HepG2 (cell line): ENCODE data around the gene SLC25A15. TPM values are rescaled to one million over a fixed set of nuclear protein-coding genes. Genes with fewer than 3 reads are reported as not detected.

Source experiments
- CREBL2 ChIP-seq: sonication (generic); formaldehyde crosslinking; IDR thresholded peaks from 2 replicates; pipeline ENCODE4 v1.8.1; 2023; ENCODE audit warnings: missing genetic modification reagents, mild to moderate bottlenecking, borderline replicate concordance
- ELF4 ChIP-seq: sonication (generic); formaldehyde crosslinking; IDR thresholded peaks from 2 replicates; pipeline ENCODE4 v1.5.0; 2020; ENCODE audit warnings: missing genetic modification reagents, mild to moderate bottlenecking, moderate library complexity, borderline replicate concordance
- ERF ChIP-seq: IDR thresholded peaks from 2 replicates; pipeline ENCODE4 v1.6.1; 2018; ENCODE audit warnings: missing biosample characterization, missing genetic modification reagents
- KDM5B ChIP-seq: sonication (generic); formaldehyde crosslinking; IDR thresholded peaks from 2 replicates; pipeline ENCODE4 v1.4.0; 2020; ENCODE audit warnings: missing genetic modification reagents, mild to moderate bottlenecking, borderline replicate concordance
- KMT2B ChIP-seq: IDR thresholded peaks from 2 replicates; pipeline ENCODE4 v1.6.1; 2016; ENCODE audit warnings: missing genetic modification reagents, missing compliant biosample characterization
- MZF1 ChIP-seq: sonication (generic); formaldehyde crosslinking; IDR thresholded peaks from 2 replicates; pipeline ENCODE4 v1.8.1; 2023; ENCODE audit warnings: mild to moderate bottlenecking, missing genetic modification reagents, borderline replicate concordance
- NCOA5 ChIP-seq: sonication (generic); formaldehyde crosslinking; IDR thresholded peaks from 2 replicates; pipeline ENCODE4 v1.4.0; 2020; ENCODE audit warnings: missing genetic modification reagents
- RBM39 ChIP-seq: fragments of 200-400 bp; formaldehyde crosslinking; IDR thresholded peaks from one replicate; pipeline ENCODE4 v1.6.1; 2018; ENCODE audit warnings: antibody characterized with exemption, mild to moderate bottlenecking, low read depth, low read length; ENCODE audit not compliant: poor library complexity, severe bottlenecking
- REL ChIP-seq: sonication (generic); formaldehyde crosslinking; conservative IDR thresholded peaks from 2 replicates; pipeline ENCODE4 v1.8.0; 2022; ENCODE audit warnings: mild to moderate bottlenecking, missing genetic modification reagents, moderate library complexity
- SSRP1 ChIP-seq: IDR thresholded peaks from 2 replicates; pipeline ENCODE4 v1.6.1; 2016; ENCODE audit warnings: control low read depth
- STAG1 ChIP-seq: sonication (generic); formaldehyde crosslinking; IDR thresholded peaks from 2 replicates; pipeline ENCODE4 v1.4.0; 2020; ENCODE audit warnings: missing genetic modification reagents
- TAF15 ChIP-seq: fragments of 200-400 bp; formaldehyde crosslinking; IDR thresholded peaks from one replicate; pipeline ENCODE4 v1.6.1; 2018; ENCODE audit warnings: mild to moderate bottlenecking, low read depth, low read length; ENCODE audit not compliant: poor library complexity, severe bottlenecking
- ZBTB34 ChIP-seq: sonication (generic); formaldehyde crosslinking; IDR thresholded peaks from 2 replicates; pipeline ENCODE4 v1.8.0; 2022; ENCODE audit warnings: mild to moderate bottlenecking, missing genetic modification reagents
- ZFP82 ChIP-seq: sonication (generic); formaldehyde crosslinking; IDR thresholded peaks from 2 replicates; pipeline ENCODE4 v1.5.1; 2020; ENCODE audit warnings: mild to moderate bottlenecking, missing genetic modification reagents, borderline replicate concordance
- ZNF251 ChIP-seq: sonication (generic); formaldehyde crosslinking; IDR thresholded peaks from 2 replicates; pipeline ENCODE4 v1.9.0; 2021; ENCODE audit warnings: mild to moderate bottlenecking, missing genetic modification reagents
- ZNF383 ChIP-seq: sonication (generic); formaldehyde crosslinking; IDR thresholded peaks from 2 replicates; pipeline ENCODE4 v1.4.0; 2020; ENCODE audit warnings: missing genetic modification reagents, mild to moderate bottlenecking, borderline replicate concordance
- ZNF558 ChIP-seq: sonication (generic); formaldehyde crosslinking; IDR thresholded peaks from 2 replicates; pipeline ENCODE4 v1.9.0; 2022; ENCODE audit warnings: mild to moderate bottlenecking, missing genetic modification reagents, borderline replicate concordance
- ZNF724P ChIP-seq: sonication (generic); formaldehyde crosslinking; IDR thresholded peaks from 2 replicates; pipeline ENCODE4 v1.8.0; 2022; ENCODE audit warnings: missing genetic modification reagents, borderline replicate concordance
- polyA plus RNA-seq, 8 experiments: library from polyadenylated mRNA; depleted of rRNA in 3 of 8; stranded (reverse) in 7 of 8; unstranded in 1 of 8; fragments of >200 nt; fragmentation: Illumina TruSeq in 4 of 8; extraction: Trizol in 4 of 8; gene quantifications; 2 replicates each; pipeline versions ENCODE4 v1.2.1 to v1.2.3, GENCODE V29; 2011 to 2016; ENCODE audit warnings: low read depth in 4 of 8, missing spikeins in 1 of 8, mixed read lengths in 1 of 8; ENCODE audit not compliant: insufficient read depth in 1 of 8
- total RNA-seq, 5 experiments: library from RNA; depleted of rRNA; stranded (reverse); fragments of >200 nt; fragmentation: Illumina TruSeq; extraction: Trizol; gene quantifications; 2 replicates each; pipeline ENCODE4 v1.2.3, GENCODE V29; 2016; ENCODE audit warnings: low read depth in 1 of 5
- TF ChIP-seq, protein P1 (sequence below): sonication (generic); formaldehyde crosslinking; IDR thresholded peaks from 2 replicates; pipeline ENCODE4 v1.8.0; 2022; ENCODE audit warnings: missing genetic modification reagents, mild to moderate bottlenecking, moderate library complexity, borderline replicate concordance
- TF ChIP-seq, protein P2 (sequence below): sonication (generic); formaldehyde crosslinking; IDR thresholded peaks from 2 replicates; pipeline ENCODE4; 2020; ENCODE audit warnings: missing genetic modification reagents, mild to moderate bottlenecking, borderline replicate concordance
- TF ChIP-seq, protein P3 (sequence below): sonication (generic); formaldehyde crosslinking; IDR thresholded peaks from 2 replicates; pipeline ENCODE4 v1.4.0; 2020; ENCODE audit warnings: missing genetic modification reagents; ENCODE audit errors: not compliant biosample characterization

Gene SLC25A15
- total and polyA plus RNA-seq, 2 of the 13 experiments (the other 11 are each of a cell fraction or from before 2014, with no cell fraction given): 17.3 to 39.1 TPM

- TF ChIP-seq REL (CRISPR knock-in tag): 0 out of 2 replicates have a peak, but pooled peaks have one; percentile 39
- TF ChIP-seq MZF1 (CRISPR knock-in tag): no peak
- TF ChIP-seq ERF: peak; percentile 97
- peak; percentile 88; the same call in 1 of the 2 replicates for TF ChIP-seq ZNF383 (CRISPR knock-in tag)
- TF ChIP-seq, protein P1, sequence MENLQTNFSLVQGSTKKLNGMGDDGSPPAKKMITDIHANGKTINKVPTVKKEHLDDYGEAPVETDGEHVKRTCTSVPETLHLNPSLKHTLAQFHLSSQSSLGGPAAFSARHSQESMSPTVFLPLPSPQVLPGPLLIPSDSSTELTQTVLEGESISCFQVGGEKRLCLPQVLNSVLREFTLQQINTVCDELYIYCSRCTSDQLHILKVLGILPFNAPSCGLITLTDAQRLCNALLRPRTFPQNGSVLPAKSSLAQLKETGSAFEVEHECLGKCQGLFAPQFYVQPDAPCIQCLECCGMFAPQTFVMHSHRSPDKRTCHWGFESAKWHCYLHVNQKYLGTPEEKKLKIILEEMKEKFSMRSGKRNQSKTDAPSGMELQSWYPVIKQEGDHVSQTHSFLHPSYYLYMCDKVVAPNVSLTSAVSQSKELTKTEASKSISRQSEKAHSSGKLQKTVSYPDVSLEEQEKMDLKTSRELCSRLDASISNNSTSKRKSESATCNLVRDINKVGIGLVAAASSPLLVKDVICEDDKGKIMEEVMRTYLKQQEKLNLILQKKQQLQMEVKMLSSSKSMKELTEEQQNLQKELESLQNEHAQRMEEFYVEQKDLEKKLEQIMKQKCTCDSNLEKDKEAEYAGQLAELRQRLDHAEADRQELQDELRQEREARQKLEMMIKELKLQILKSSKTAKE (CRISPR knock-in tag): peak; percentile 67; the same call in 1 of the 2 replicates
- TF ChIP-seq KDM5B: peak; percentile 91; the same call in 1 of the 2 replicates
- TF ChIP-seq, protein P2, sequence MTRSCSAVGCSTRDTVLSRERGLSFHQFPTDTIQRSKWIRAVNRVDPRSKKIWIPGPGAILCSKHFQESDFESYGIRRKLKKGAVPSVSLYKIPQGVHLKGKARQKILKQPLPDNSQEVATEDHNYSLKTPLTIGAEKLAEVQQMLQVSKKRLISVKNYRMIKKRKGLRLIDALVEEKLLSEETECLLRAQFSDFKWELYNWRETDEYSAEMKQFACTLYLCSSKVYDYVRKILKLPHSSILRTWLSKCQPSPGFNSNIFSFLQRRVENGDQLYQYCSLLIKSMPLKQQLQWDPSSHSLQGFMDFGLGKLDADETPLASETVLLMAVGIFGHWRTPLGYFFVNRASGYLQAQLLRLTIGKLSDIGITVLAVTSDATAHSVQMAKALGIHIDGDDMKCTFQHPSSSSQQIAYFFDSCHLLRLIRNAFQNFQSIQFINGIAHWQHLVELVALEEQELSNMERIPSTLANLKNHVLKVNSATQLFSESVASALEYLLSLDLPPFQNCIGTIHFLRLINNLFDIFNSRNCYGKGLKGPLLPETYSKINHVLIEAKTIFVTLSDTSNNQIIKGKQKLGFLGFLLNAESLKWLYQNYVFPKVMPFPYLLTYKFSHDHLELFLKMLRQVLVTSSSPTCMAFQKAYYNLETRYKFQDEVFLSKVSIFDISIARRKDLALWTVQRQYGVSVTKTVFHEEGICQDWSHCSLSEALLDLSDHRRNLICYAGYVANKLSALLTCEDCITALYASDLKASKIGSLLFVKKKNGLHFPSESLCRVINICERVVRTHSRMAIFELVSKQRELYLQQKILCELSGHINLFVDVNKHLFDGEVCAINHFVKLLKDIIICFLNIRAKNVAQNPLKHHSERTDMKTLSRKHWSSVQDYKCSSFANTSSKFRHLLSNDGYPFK: peak; percentile 95
- TF ChIP-seq STAG1 (CRISPR knock-in tag): peak; percentile 44; the same call in 1 of the 2 replicates
- no peak for TF ChIP-seq NCOA5 (CRISPR knock-in tag)
- TF ChIP-seq ZNF251 (CRISPR knock-in tag): no peak
- TF ChIP-seq ELF4 (CRISPR knock-in tag): 0 out of 2 replicates have a peak, but pooled peaks have one; percentile 59
- TF ChIP-seq RBM39: peak; percentile 83
- peak; percentile 61 for TF ChIP-seq TAF15
- TF ChIP-seq SSRP1 (CRISPR knock-in tag): 0 out of 2 replicates have a peak, but pooled peaks have one; percentile 47
- 0 out of 2 replicates have a peak, but pooled peaks have one; percentile 43 for TF ChIP-seq ZFP82 (CRISPR knock-in tag)
- TF ChIP-seq, protein P3, sequence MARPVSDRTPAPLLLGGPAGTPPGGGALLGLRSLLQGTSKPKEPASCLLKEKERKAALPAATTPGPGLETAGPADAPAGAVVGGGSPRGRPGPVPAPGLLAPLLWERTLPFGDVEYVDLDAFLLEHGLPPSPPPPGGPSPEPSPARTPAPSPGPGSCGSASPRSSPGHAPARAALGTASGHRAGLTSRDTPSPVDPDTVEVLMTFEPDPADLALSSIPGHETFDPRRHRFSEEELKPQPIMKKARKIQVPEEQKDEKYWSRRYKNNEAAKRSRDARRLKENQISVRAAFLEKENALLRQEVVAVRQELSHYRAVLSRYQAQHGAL (CRISPR knock-in tag): peak; percentile 72
- TF ChIP-seq ZBTB34: peak; percentile 76; the same call in 1 of the 2 replicates
- no peak for TF ChIP-seq CREBL2 (CRISPR knock-in tag)
- TF ChIP-seq ZNF558 (CRISPR knock-in tag): 0 out of 2 replicates have a peak, but pooled peaks have one; percentile 31
- peak; percentile 59; the same call in 1 of the 2 replicates for TF ChIP-seq ZNF724P (CRISPR knock-in tag)
- peak; percentile 99 for TF ChIP-seq KMT2B (CRISPR knock-in tag)
Observed at GRCh38 chr13:40770934-40771618, 18.3 kb upstream of the SLC25A15 start, which contains the start of gene MRPS31 (continued).
